Smooth muscle cell (in vitro differentiated cells): Measurements from ENCODE around the gene ADH1C. TPM values are rescaled to one million over a fixed set of nuclear protein-coding genes. Genes with fewer than 3 reads are reported as not detected.

Source experiments
- DNase-seq: peaks from one replicate; lab custom pipeline; 2025; ENCODE audit not compliant: unreplicated experiment; lab: John Stamatoyannopoulos, UW
- H2AFZ ChIP-seq: fragments of 200-600 bp; sonication (generic); 2 replicates; pipeline ENCODE4 v1.6.0; 2016; ENCODE audit warnings: antibody characterized with exemption, low read depth, mild to moderate bottlenecking
- H3F3A ChIP-seq: fragments of 200-600 bp; sonication (generic); 2 replicates; pipeline ENCODE4 v1.6.0; 2017; ENCODE audit warnings: antibody characterized with exemption, low read depth
- H3K27ac ChIP-seq: fragments of 200-600 bp; sonication (generic); 2 replicates; pipeline ENCODE4 v1.5.1; 2016; ENCODE audit warnings: low read depth, mild to moderate bottlenecking
- H3K27me3 ChIP-seq: fragments of 200-600 bp; sonication (generic); 2 replicates; pipeline ENCODE4 v1.6.1; 2016; ENCODE audit warnings: low read depth, mild to moderate bottlenecking
- H3K36me3 ChIP-seq: fragments of 200-600 bp; sonication (generic); 2 replicates; pipeline ENCODE4 v1.5.1; 2016; ENCODE audit warnings: low read depth
- H3K4me1 ChIP-seq: fragments of 200-600 bp; sonication (generic); 2 replicates; pipeline ENCODE4 v1.5.1; 2016; ENCODE audit warnings: low read depth
- H3K4me2 ChIP-seq: fragments of 200-600 bp; sonication (generic); 2 replicates; pipeline ENCODE4 v1.6.0; 2016; ENCODE audit warnings: mild to moderate bottlenecking
- H3K4me3 ChIP-seq: fragments of 200-600 bp; sonication (generic); 2 replicates; pipeline ENCODE4 v1.5.1; 2016; ENCODE audit warnings: mild to moderate bottlenecking
- H3K79me2 ChIP-seq: fragments of 200-600 bp; sonication (generic); 2 replicates; pipeline ENCODE4 v1.6.0; 2016; ENCODE audit warnings: low read depth, mild to moderate bottlenecking
- H3K9ac ChIP-seq: fragments of 200-600 bp; sonication (generic); 2 replicates; pipeline ENCODE4 v1.6.0; 2016; ENCODE audit warnings: low read depth
- H3K9me3 ChIP-seq: fragments of 200-600 bp; sonication (generic); replicated peaks from 2 replicates; pipeline ENCODE4 v1.5.1; 2016; ENCODE audit warnings: low read depth
- H4K20me1 ChIP-seq: fragments of 200-600 bp; sonication (generic); 2 replicates; pipeline ENCODE4 v1.6.0; 2016; ENCODE audit warnings: low read depth
- CTCF ChIP-seq: fragments of 200-600 bp; sonication (generic); IDR thresholded peaks from 2 replicates; pipeline ENCODE4 v1.5.1; 2017; ENCODE audit warnings: borderline replicate concordance, mild to moderate bottlenecking, antibody characterized with exemption; ENCODE audit not compliant: insufficient read depth, poor library complexity, severe bottlenecking
- WGBS: methylation state at CpG from one replicate; pipeline ENCODE4 v1.1.7; 2016; ENCODE audit warnings: low lambda C conversion rate; 5-methylcytosine and 5-hydroxymethylcytosine counted together
- polyA plus RNA-seq: library from polyadenylated mRNA; unstranded; fragments of >200 nt; fragmentation: Nextera tagmentation; extraction: Ambion mirVana; gene quantifications from 2 replicates; pipeline ENCODE4 v1.2.1, GENCODE V29; 2016
- total RNA-seq: library from RNA; depleted of rRNA; stranded (reverse); fragments of >200 nt; gene quantifications from 2 replicates; pipeline ENCODE4 v1.2.3, GENCODE V29; 2014

Gene ADH1C
- total and polyA plus RNA-seq, 2 experiments from 2014 or later, result not detected

GRCh38 chr4:99301376-99302164, 51.0 kb downstream of the ADH1C start:
- no peaks in the 10 kb centered on the region for H3K79me2 ChIP-seq
- H3K9ac ChIP-seq, result no peak overlapping the region
- no peaks in the 10 kb centered on the region for H3K4me1 ChIP-seq
- H3K36me3 ChIP-seq, result no peaks in the 10 kb centered on the region
- 90% methylated on average over 7 of the region's 7 CpGs for WGBS
- no peak overlapping the region for H3K27ac ChIP-seq
- no peak overlapping the region for H3K4me2 ChIP-seq
- H3K4me3 ChIP-seq, result no peak overlapping the region
- no peaks in the 10 kb centered on the region for H3F3A ChIP-seq
- no peaks in the 10 kb centered on the region for H3K27me3 ChIP-seq
- DNase-seq, result no peak
- no peaks in the 10 kb centered on the region for H4K20me1 ChIP-seq
- TF ChIP-seq CTCF, result no peak
- H2AFZ ChIP-seq, result no peak overlapping the region
- H3K9me3 ChIP-seq, result no peaks in the 10 kb centered on the region

GRCh38 chr4:99300934-99301333, 51.6 kb downstream of the ADH1C start:
- no peaks in the 10 kb centered on the region for H3K79me2 ChIP-seq
- no peak overlapping the region for H3K4me2 ChIP-seq
- H3K4me1 ChIP-seq, result no peaks in the 10 kb centered on the region
- no peak for DNase-seq
- H3K9ac ChIP-seq, result no peak overlapping the region
- no peaks in the 10 kb centered on the region for H3K27me3 ChIP-seq
- no peak for TF ChIP-seq CTCF
- H4K20me1 ChIP-seq, result no peaks in the 10 kb centered on the region
- H3K9me3 ChIP-seq, result no peaks in the 10 kb centered on the region
- no peaks in the 10 kb centered on the region for H3K36me3 ChIP-seq
- no peak overlapping the region for H3K27ac ChIP-seq
- H3F3A ChIP-seq, result no peaks in the 10 kb centered on the region
- H3K4me3 ChIP-seq, result no peak overlapping the region
- no peak overlapping the region for H2AFZ ChIP-seq
- WGBS, result 55% methylated on average over 4 of the region's 4 CpGs

GRCh38 chr4:99293357-99293756, 59.2 kb downstream of the ADH1C start:
- Histone ChIP-seq H3K4me1 (no peaks in the 10 kb centered on the region), H3F3A (no peaks in the 10 kb centered on the region), H3K36me3 (no peaks in the 10 kb centered on the region), H3K4me3 (no peak overlapping the region), H3K79me2 (no peaks in the 10 kb centered on the region), H3K4me2 (no peak overlapping the region), H3K9me3 (no peaks in the 10 kb centered on the region), H3K27me3 (no peaks in the 10 kb centered on the region), H3K27ac (no peak overlapping the region), H4K20me1 (no peaks in the 10 kb centered on the region), H2AFZ (no peak overlapping the region), H3K9ac (no peak overlapping the region)
- DNase-seq, result no peak
- WGBS, result 70% methylated on average over 5 of the region's 5 CpGs
- no peak for TF ChIP-seq CTCF
